ENCODE data around the gene C1orf174.

The C1orf174 gene

DNA sequence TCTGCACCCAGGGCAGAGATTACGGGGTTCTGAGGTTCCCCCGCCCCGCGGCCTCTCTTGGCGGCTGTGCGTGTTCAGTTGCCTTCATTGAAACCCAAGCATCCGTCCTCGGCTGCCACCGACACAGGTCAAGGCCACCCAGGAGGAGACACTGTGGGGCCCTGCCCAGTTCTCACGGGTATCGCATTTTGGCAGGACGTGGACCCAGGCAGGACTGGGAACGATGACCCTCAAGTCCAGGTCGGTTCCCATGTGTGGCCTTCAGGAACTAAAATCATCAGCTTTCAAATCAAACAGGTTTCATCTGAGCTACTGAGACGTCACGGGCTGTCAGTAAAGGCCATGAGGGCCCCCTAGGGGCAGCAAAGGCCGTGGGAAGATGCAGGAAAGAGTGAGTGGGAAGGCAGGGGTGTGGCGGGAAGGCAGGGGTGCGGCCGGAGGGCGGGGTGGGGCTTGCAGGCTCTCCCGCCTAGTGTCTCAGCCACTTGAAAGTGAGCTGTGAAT is 7.0 kb upstream of the C1orf174 start:
- WGBS, result 85% methylated on average over 22 of the region's 22 CpGs
- no peak overlapping the region for H3K9ac ChIP-seq (ENCODE audit: low read depth, low read length)

DNA sequence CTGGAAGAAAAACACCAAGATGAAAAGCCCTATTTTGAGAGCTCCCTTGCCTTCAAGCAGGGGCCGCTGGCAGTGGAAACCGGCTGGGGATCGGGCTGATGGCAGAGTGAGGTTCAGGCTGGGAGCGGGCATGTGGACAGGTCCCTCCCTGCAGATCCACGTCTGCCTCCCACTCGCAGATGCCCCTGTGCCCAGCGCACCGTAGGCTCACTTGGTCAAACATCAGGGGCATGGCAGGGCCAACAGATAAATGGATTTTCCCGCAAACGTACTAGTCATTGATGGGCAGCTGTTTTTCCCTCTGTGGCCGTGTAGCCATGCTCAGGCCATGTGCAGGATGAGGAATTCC is 6.6 kb upstream of the C1orf174 start:
- WGBS, result 93% methylated on average over 11 of the region's 11 CpGs
- Histone ChIP-seq H3K27ac (ENCODE audit: low read depth, low read length) (no peak overlapping the region), H3K27me3 (ENCODE audit: insufficient read depth, low read length) (no peaks in the 10 kb centered on the region), H3K4me1 (ENCODE audit: insufficient read depth, low read length) (peaks cover 16% of the 10 kb centered on the region), H3K9ac (ENCODE audit: low read depth, low read length) (no peak overlapping the region), H3K4me3 (ENCODE audit: low read length) (no peak overlapping the region), H3K9me3 (ENCODE audit: insufficient read depth, low read depth, low read length) (no peaks in the 10 kb centered on the region), H3K36me3 (ENCODE audit: insufficient read depth, low read length) (no peaks in the 10 kb centered on the region)

More for the DNA sequence above, 7.0 kb upstream of the C1orf174 start:
- H3K27ac ChIP-seq (ENCODE audit: low read depth, low read length), result no peak overlapping the region
- no peaks in the 10 kb centered on the region for H3K27me3 ChIP-seq (ENCODE audit: insufficient read depth, low read length)
- peaks cover 17% of the 10 kb centered on the region for H3K4me1 ChIP-seq (ENCODE audit: insufficient read depth, low read length)
- no peak overlapping the region for H3K4me3 ChIP-seq (ENCODE audit: low read length)
- no peaks in the 10 kb centered on the region for H3K36me3 ChIP-seq (ENCODE audit: insufficient read depth, low read length)
- H3K9me3 ChIP-seq (ENCODE audit: insufficient read depth, low read depth, low read length), result no peaks in the 10 kb centered on the region

DNA sequence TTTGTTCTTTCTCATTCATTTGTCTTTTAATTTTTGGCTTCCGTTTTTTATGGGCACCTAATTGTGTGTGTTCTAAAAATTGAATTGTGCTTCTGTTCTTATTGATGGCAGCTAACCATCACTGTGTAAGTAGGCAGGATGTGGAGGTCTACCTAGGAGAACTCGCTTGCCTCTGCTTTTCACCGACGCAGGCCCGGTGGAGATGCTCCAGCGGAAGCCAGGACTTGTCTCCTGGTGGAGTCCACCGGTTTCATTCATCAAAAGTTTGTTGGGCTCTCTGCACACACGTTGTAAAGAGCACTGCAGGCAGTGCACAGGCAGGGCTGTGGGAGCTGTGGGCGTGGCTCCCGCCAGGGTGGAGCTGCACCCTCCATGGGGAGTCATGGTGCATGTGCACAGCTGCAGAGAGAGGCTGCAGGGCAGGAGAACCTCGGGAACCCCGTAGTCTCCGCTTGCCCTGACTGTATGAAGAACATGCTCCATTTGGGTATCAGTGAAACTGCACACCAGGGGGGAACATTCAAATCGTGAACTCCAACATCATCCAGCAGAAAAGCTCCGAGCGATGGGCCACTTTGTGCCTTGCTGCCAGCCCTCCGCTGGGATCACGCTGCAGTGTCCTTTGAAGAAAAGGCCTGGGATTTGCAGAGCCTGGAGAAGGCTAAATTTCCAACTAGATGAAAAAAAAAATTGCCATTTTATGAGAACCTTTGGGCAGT is 6.0 kb upstream of the C1orf174 start:
- Histone ChIP-seq H3K27me3 (ENCODE audit: insufficient read depth, low read length) (no peaks in the 10 kb centered on the region), H3K9ac (ENCODE audit: low read depth, low read length) (no peak overlapping the region), H3K9me3 (ENCODE audit: insufficient read depth, low read depth, low read length) (no peaks in the 10 kb centered on the region), H3K4me3 (ENCODE audit: low read length) (no peak overlapping the region), H3K36me3 (ENCODE audit: insufficient read depth, low read length) (no peaks in the 10 kb centered on the region), H3K4me1 (ENCODE audit: insufficient read depth, low read length) (peaks cover 11% of the 10 kb centered on the region), H3K27ac (ENCODE audit: low read depth, low read length) (no peak overlapping the region)
- 92% methylated on average over 18 of the region's 18 CpGs for WGBS

DNA sequence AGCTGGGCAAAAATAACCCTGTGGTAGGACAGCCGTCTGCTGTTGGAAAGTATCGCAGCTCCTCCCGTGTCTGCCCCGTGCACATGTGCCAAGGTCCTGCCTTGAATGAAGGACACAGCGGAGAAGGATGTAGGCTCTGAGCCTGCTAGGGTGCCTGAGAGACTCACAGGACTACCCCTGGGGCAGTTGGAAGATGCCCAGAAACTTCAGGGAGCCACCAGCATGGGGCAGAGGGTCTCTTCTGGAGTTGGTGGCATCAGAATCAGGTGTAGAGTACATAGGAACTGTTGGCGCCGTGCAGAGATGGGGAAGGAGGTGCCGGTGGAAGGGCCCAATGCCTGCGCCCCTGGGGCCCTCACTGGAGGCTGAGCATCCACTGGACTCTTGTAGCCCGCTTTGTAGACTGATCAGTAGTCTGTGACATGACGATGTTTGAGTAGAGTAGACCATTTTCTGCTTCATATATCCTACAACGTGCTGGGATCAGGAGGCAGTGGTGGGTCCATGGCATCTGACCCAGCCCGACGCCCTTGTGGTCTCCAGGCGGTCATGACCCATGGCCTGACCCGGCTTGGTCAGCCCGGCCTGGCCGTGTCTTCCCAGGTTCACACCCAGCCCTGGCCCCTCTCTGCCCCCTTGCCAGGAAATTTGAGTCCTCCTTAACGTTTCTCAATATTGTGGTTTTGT is 5.3 kb upstream of the C1orf174 start:
- Histone ChIP-seq H3K36me3 (ENCODE audit: insufficient read depth, low read length) (no peaks in the 10 kb centered on the region), H3K27me3 (ENCODE audit: insufficient read depth, low read length) (no peaks in the 10 kb centered on the region), H3K9me3 (ENCODE audit: insufficient read depth, low read depth, low read length) (no peaks in the 10 kb centered on the region), H3K4me3 (ENCODE audit: low read length) (no peak overlapping the region), H3K9ac (ENCODE audit: low read depth, low read length) (no peak overlapping the region), H3K27ac (ENCODE audit: low read depth, low read length) (no peak overlapping the region), H3K4me1 (ENCODE audit: insufficient read depth, low read length) (peaks cover 9% of the 10 kb centered on the region)
- 95% methylated on average over 19 of the region's 19 CpGs for WGBS

DNA sequence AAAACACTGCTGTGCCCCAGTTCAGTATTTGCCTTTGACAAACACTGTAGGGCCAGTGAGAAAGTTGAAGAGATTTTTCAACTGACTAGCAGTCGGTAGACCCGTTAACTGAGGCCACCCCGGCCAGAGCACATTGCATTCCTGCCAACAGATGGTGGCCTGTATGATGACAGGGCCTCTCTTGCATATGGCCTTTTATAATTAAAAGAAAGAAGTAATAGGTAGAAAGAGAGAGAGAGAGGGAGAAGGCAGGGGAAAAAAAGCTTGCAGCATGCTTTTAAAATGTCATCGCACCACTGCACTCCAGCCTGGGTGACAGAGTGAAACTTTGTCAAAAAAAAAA is 4.7 kb upstream of the C1orf174 start:
- Histone ChIP-seq H3K27ac (ENCODE audit: low read depth, low read length) (no peak overlapping the region), H3K9me3 (ENCODE audit: insufficient read depth, low read depth, low read length) (no peaks in the 10 kb centered on the region), H3K36me3 (ENCODE audit: insufficient read depth, low read length) (no peaks in the 10 kb centered on the region), H3K4me1 (ENCODE audit: insufficient read depth, low read length) (peaks cover 9% of the 10 kb centered on the region), H3K27me3 (ENCODE audit: insufficient read depth, low read length) (no peaks in the 10 kb centered on the region), H3K4me3 (ENCODE audit: low read length) (no peak overlapping the region), H3K9ac (ENCODE audit: low read depth, low read length) (no peak overlapping the region)
- WGBS, result 81% methylated on average over 4 of the region's 4 CpGs

DNA sequence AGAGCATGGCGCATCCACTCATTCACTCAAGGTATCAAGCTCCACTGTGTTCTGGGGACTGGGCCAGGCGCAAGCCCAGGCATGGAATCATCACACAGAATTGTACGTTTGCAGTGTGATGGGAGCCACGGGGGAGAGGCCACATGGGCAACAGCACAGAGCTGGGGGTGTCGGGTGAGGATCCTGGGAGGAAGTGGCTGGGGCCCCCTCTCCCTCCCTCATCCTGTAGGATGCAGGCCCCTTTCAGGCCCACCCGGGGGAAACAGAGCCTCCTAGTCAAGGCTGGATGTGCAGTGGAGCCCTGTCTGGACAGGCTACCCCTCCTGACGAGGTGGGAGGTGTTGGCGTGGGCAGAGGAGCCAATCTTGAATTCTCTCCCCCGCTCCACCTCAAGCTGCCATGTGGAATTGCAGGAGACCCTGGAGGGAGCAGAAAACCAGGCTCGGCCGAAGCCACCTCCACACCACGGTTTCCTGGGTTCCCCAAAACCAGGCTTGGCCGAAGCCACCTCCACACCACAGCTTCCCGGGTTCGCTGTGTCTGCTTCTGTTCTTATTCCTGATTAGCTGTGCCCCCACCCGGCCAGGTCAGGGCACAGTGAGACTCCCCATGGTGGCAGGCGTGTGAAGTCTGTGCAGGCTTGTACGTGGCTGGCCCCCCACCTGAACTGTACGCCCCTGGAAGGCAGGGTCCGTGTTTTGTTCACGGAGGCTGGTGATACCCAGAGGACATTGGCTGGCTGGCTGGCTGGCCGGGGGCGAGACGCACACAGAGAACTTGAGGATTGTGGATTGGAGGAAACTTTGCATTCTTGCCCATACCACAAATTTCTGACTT is 4.2 kb upstream of the C1orf174 start:
- Histone ChIP-seq H3K9ac (ENCODE audit: low read depth, low read length) (no peak overlapping the region), H3K4me1 (ENCODE audit: insufficient read depth, low read length) (peaks cover 9% of the 10 kb centered on the region)
- 86% methylated on average over 24 of the region's 24 CpGs for WGBS

DNA sequence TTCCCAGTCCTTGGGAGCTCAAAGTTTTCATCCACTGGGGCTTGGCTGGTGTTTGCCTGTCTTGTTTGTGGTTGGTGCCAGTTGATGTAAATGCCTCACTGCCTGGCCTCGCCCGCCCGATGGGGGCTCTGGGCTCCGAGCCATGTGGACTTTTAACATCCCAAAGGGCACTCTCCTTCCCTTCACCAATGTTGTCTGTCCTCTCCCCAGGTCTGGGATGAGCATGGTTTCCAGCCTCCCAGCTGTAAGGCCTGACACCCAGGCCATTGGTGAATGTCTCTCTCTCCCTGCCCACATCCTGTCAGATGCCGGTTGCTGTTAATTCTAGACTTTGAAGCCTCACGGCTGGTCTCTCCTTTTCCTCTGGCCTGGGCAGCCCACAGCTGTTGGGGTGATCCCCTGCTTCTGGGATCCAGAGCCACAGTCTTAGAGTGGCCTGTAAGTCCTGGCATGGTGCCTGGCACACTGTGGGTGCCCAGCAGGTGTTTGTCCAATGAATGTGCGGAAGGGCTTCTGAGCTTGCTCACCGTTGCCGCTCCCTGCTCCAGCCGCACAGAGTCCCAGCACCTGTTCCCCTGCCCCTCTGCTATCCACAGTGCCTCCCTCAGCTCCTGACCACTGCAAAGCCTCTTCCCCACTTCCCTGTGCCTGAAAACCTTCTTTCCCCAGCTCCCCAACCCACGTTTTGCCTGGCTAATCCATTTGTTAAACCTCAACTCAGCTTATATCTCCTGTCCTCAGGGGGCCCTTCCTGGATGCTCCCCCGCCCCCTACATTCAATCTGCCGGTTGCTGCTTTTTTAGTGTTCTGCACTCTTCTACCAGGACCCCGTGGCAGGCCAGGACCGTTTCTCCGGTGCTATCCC is 3.3 kb upstream of the C1orf174 start:
- Histone ChIP-seq H3K4me1 (ENCODE audit: insufficient read depth, low read length) (peaks cover 9% of the 10 kb centered on the region), H3K27me3 (ENCODE audit: insufficient read depth, low read length) (no peaks in the 10 kb centered on the region), H3K9ac (ENCODE audit: low read depth, low read length) (no peak overlapping the region), H3K36me3 (ENCODE audit: insufficient read depth, low read length) (no peaks in the 10 kb centered on the region; the same call in 1 of the 2 replicates), H3K9me3 (ENCODE audit: insufficient read depth, low read depth, low read length) (no peaks in the 10 kb centered on the region), H3K4me3 (ENCODE audit: low read length) (no peak overlapping the region), H3K27ac (ENCODE audit: low read depth, low read length) (no peak overlapping the region)
- WGBS, result 82% methylated on average over 16 of the region's 16 CpGs

More for the DNA sequence above, 4.2 kb upstream of the C1orf174 start:
- Histone ChIP-seq H3K27ac (ENCODE audit: low read depth, low read length) (no peak overlapping the region), H3K36me3 (ENCODE audit: insufficient read depth, low read length) (no peaks in the 10 kb centered on the region), H3K27me3 (ENCODE audit: insufficient read depth, low read length) (no peaks in the 10 kb centered on the region), H3K9me3 (ENCODE audit: insufficient read depth, low read depth, low read length) (no peaks in the 10 kb centered on the region), H3K4me3 (ENCODE audit: low read length) (no peak overlapping the region)

DNA sequence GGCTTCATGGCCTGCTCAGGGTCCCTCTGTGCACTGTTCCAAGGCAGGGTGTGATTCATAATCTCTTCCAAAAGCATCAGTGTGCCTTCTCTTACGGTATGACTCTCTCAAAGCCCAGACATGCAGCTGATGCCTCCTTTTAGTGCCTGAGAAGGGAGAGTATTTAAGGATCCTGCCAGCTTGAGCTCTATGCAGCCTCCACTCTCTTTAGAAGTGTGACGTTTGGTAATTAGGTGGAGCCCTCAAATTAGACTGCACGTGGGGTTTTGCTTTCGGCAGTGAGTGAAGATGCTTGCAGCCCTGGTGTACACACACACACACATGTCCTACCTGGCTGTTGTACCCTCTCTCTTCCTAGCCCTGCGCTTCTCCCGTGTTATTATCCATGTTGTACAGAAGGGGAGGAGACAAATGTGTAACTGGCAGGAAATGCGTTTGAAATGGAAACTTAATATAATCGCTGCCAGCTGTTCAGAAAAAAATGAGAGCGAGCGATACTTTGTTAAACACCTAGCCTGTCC is 2.6 kb upstream of the C1orf174 start:
- no peaks in the 10 kb centered on the region; the same call in 1 of the 2 replicates for H3K36me3 ChIP-seq (ENCODE audit: insufficient read depth, low read length)
- H3K9me3 ChIP-seq (ENCODE audit: insufficient read depth, low read depth, low read length), result no peaks in the 10 kb centered on the region
- H3K27me3 ChIP-seq (ENCODE audit: insufficient read depth, low read length), result no peaks in the 10 kb centered on the region
- WGBS, result 93% methylated on average over 10 of the region's 10 CpGs
- no peak overlapping the region for H3K4me3 ChIP-seq (ENCODE audit: low read length)
- no peak overlapping the region for H3K27ac ChIP-seq (ENCODE audit: low read depth, low read length)
- H3K9ac ChIP-seq (ENCODE audit: low read depth, low read length), result no peak overlapping the region
- peaks cover 9% of the 10 kb centered on the region for H3K4me1 ChIP-seq (ENCODE audit: insufficient read depth, low read length)

DNA sequence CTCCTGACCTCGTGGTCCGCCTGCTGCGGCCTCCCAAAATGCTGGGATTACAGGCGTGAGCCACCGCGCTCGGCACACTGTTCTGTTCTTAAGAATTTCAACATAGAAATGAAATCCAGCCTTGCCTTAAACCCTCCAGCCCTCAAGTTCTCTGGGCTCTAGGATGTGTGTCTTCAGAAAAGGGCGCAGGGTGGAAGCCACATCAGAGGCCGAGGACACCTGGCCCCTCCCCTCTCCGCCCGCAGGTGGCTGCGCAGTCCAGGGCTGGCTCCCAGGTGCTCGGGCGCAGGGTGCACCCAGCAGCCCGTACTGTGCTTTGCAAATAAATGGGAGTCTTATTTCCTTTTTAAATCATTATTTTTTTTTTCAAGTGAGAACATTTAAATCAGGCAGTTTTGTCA is 2.0 kb upstream of the C1orf174 start:
- H3K9ac ChIP-seq (ENCODE audit: low read depth, low read length), result no peak overlapping the region
- WGBS, result 96% methylated on average over 14 of the region's 15 CpGs
- H3K9me3 ChIP-seq (ENCODE audit: insufficient read depth, low read depth, low read length), result no peaks in the 10 kb centered on the region
- no peaks in the 10 kb centered on the region; the same call in 1 of the 2 replicates for H3K36me3 ChIP-seq (ENCODE audit: insufficient read depth, low read length)
- peaks cover 9% of the 10 kb centered on the region for H3K4me1 ChIP-seq (ENCODE audit: insufficient read depth, low read length)
- H3K27me3 ChIP-seq (ENCODE audit: insufficient read depth, low read length), result no peaks in the 10 kb centered on the region
- no peak overlapping the region for H3K27ac ChIP-seq (ENCODE audit: low read depth, low read length)
- H3K4me3 ChIP-seq (ENCODE audit: low read length), result no peak overlapping the region

DNA sequence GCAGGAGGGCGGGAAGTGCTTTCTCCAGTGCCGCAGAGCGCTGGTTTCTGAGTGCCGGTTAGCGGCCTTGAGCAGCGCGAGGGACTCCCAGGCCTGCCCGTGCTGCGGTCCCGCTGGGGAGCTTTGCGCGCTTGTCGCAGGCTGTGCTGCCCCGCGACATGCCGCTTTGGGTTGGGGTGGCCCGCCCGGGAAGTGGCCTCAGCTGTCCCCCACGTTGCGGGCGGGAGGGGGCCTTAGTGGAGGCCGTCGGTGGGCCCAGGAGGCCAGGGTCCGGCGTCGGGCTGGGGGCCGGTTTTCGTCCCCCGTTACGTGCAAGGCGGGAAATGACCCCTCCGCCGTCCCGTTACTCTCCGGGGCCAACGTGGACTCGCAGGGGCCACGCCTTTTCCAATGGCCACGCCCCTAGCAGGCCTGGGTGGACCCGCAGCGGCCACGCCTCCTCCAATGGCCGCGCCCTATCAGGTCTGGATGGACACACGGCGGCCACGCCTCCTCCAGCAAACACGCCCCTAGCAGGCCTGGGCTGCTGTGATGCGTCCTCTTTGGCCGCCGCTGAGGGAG is 977 bp upstream of the C1orf174 start:
- under 1% methylated on average over 51 of the region's 51 CpGs for WGBS
- H3K4me1 ChIP-seq (ENCODE audit: insufficient read depth, low read length), result peaks cover 9% of the 10 kb centered on the region
- H3K27ac ChIP-seq (ENCODE audit: low read depth, low read length), result peak overlapping the region; percentile 95

More for the DNA sequence above, 977 bp upstream of the C1orf174 start:
- H3K4me3 ChIP-seq (ENCODE audit: low read length), result peak overlapping the region; percentile 99
- peak overlapping the region; percentile 92 for H3K9ac ChIP-seq (ENCODE audit: low read depth, low read length)
- H3K36me3 ChIP-seq (ENCODE audit: insufficient read depth, low read length), result no peaks in the 10 kb centered on the region; the same call in 1 of the 2 replicates
- H3K27me3 ChIP-seq (ENCODE audit: insufficient read depth, low read length), result no peaks in the 10 kb centered on the region
- H3K9me3 ChIP-seq (ENCODE audit: insufficient read depth, low read depth, low read length), result no peaks in the 10 kb centered on the region
